H9 (cell line): ENCODE data around the gene LMX1B. TPM values are rescaled to one million over a fixed set of nuclear protein-coding genes. Genes with fewer than 3 reads are reported as not detected.

Experiments used
- DNase-seq: peaks from one replicate; pipeline ENCODE4 v3.0.0-alpha.2; 2017
- H2AFZ ChIP-seq: one replicate; pipeline ENCODE4 v1.6.1; 2013; ENCODE audit warnings: mild to moderate bottlenecking, low read length, control low read depth, moderate library complexity
- H2AK5ac ChIP-seq: 2 replicates; pipeline ENCODE4 v1.6.1; 2013; ENCODE audit warnings: low read length, control low read depth, mixed read lengths; ENCODE audit not compliant: insufficient read length
- H2BK120ac ChIP-seq: one replicate; pipeline ENCODE4 v1.6.1; 2013; ENCODE audit warnings: low read depth, mild to moderate bottlenecking, low read length, control low read depth, inconsistent platforms; ENCODE audit not compliant: poor library complexity, severe bottlenecking
- H2BK12ac ChIP-seq: 2 replicates; pipeline ENCODE4 v1.6.1; 2013; ENCODE audit warnings: low read length, control low read depth, mixed read lengths, low read depth; ENCODE audit not compliant: insufficient read length
- H2BK15ac ChIP-seq: 2 replicates; pipeline ENCODE4 v1.6.1; 2013; ENCODE audit warnings: low read depth, low read length, control low read depth
- H2BK20ac ChIP-seq: one replicate; pipeline ENCODE4 v1.6.1; 2013; ENCODE audit warnings: low read depth, mild to moderate bottlenecking, low read length, control low read depth, inconsistent platforms; ENCODE audit not compliant: poor library complexity, severe bottlenecking
- H2BK5ac ChIP-seq: 2 replicates; pipeline ENCODE4 v1.6.1; 2013; ENCODE audit warnings: low read length, control low read depth, mixed read lengths; ENCODE audit not compliant: insufficient read length
- H3K14ac ChIP-seq: 2 replicates; pipeline ENCODE4 v1.6.1; 2013; ENCODE audit warnings: low read length, control low read depth; ENCODE audit not compliant: insufficient read depth
- H3K18ac ChIP-seq: 2 replicates; pipeline ENCODE4 v1.6.1; 2013; ENCODE audit warnings: low read depth, mild to moderate bottlenecking, mixed read lengths, low read length, control low read depth; ENCODE audit not compliant: insufficient read length
- H3K23ac ChIP-seq: 2 replicates; pipeline ENCODE4 v1.6.1; 2013; ENCODE audit warnings: low read length, control low read depth, mixed read lengths, low read depth; ENCODE audit not compliant: insufficient read length
- H3K23me2 ChIP-seq: 2 replicates; pipeline ENCODE4 v1.6.1; 2013; ENCODE audit warnings: low read depth, mild to moderate bottlenecking, mixed read lengths, low read length, control low read depth; ENCODE audit not compliant: insufficient read length, poor library complexity, severe bottlenecking
- H3K27ac ChIP-seq: 2 replicates; pipeline ENCODE4 v1.5.1; 2013; ENCODE audit warnings: low read length, control low read depth, mixed read lengths, low read depth; ENCODE audit not compliant: insufficient read length
- H3K27me3 ChIP-seq: 2 replicates; pipeline ENCODE4 v1.6.1; 2013; ENCODE audit warnings: low read length, control low read depth, inconsistent platforms; ENCODE audit not compliant: insufficient read depth
- H3K4ac ChIP-seq: 2 replicates; pipeline ENCODE4 v1.6.1; 2013; ENCODE audit warnings: low read depth, mild to moderate bottlenecking, control low read depth, inconsistent platforms, low read length, moderate library complexity
- H3K4me1 ChIP-seq: 2 replicates; pipeline ENCODE4 v1.6.1; 2013; ENCODE audit warnings: low read length, control low read depth, inconsistent platforms; ENCODE audit not compliant: insufficient read depth
- H3K4me2 ChIP-seq: 2 replicates; pipeline ENCODE4 v1.6.1; 2013; ENCODE audit warnings: low read length, control low read depth, mixed read lengths; ENCODE audit not compliant: insufficient read length, insufficient read depth
- H3K56ac ChIP-seq: 2 replicates; pipeline ENCODE4 v1.6.1; 2013; ENCODE audit warnings: low read depth, mild to moderate bottlenecking, mixed read lengths, low read length, control low read depth; ENCODE audit not compliant: insufficient read length
- H3K79me1 ChIP-seq: 2 replicates; pipeline ENCODE4 v1.6.1; 2013; ENCODE audit warnings: low read depth, mild to moderate bottlenecking, moderate library complexity, low read length, control low read depth, inconsistent platforms; ENCODE audit not compliant: insufficient read depth, poor library complexity, severe bottlenecking
- H3K79me2 ChIP-seq: 2 replicates; pipeline ENCODE4 v1.6.1; 2013; ENCODE audit warnings: low read length, control low read depth, inconsistent platforms; ENCODE audit not compliant: insufficient read depth
- H3K9ac ChIP-seq: 2 replicates; pipeline ENCODE4 v1.6.1; 2013; ENCODE audit warnings: low read length, control low read depth, mixed read lengths; ENCODE audit not compliant: insufficient read length; ENCODE audit errors: extremely low read depth
- H3K9me3 ChIP-seq: one replicate; pipeline ENCODE4 v1.6.1; 2013; ENCODE audit warnings: low read depth, low read length, inconsistent platforms; ENCODE audit not compliant: control insufficient read depth
- H3T11ph ChIP-seq: one replicate; pipeline ENCODE4 v1.6.1; 2013; ENCODE audit warnings: mild to moderate bottlenecking, low read length, control low read depth, inconsistent platforms
- H4K20me1 ChIP-seq: one replicate; pipeline ENCODE4 v1.6.1; 2013; ENCODE audit not compliant: control insufficient read depth, insufficient read length, insufficient read depth
- H4K5ac ChIP-seq: 2 replicates; pipeline ENCODE4 v1.6.1; 2013; ENCODE audit warnings: low read depth, mild to moderate bottlenecking, mixed read lengths, low read length, control low read depth; ENCODE audit not compliant: insufficient read length
- H4K8ac ChIP-seq: replicated peaks from 2 replicates; pipeline ENCODE4 v1.6.1; 2013; ENCODE audit warnings: low read length, control low read depth, mixed read lengths, low read depth; ENCODE audit not compliant: insufficient read length
- H4K91ac ChIP-seq: 2 replicates; pipeline ENCODE4 v1.6.1; 2013; ENCODE audit warnings: low read depth, mild to moderate bottlenecking, moderate library complexity, mixed read lengths, low read length, control low read depth; ENCODE audit not compliant: insufficient read length
- H3K27ac Mint-ChIP-seq, 3 experiments: 2 replicates in 2 of 3; 3 replicates in 1 of 3; pipeline ENCODE4 v1.8.0; 2020 to 2021; ENCODE audit warnings: mixed read lengths in 3 of 3, mild to moderate bottlenecking in 1 of 3, moderate library complexity in 1 of 3
- H3K27me3 Mint-ChIP-seq: 2 replicates; pipeline ENCODE4 v1.8.0; 2021; ENCODE audit warnings: low read depth, mild to moderate bottlenecking, moderate library complexity, mixed read lengths
- H3K36me3 Mint-ChIP-seq, 3 experiments: 2 replicates in 2 of 3; 3 replicates in 1 of 3; pipeline ENCODE4 v1.8.0; 2020 to 2021; ENCODE audit warnings: low read depth in 3 of 3, mixed read lengths in 3 of 3; ENCODE audit not compliant: insufficient read depth in 1 of 3
- H3K4me1 Mint-ChIP-seq, 2 experiments: 2 replicates each; pipeline ENCODE4 v1.8.0; 2020; ENCODE audit warnings: mixed read lengths in 2 of 2
- H3K4me3 Mint-ChIP-seq, 2 experiments: 2 replicates in 1 of 2; 3 replicates in 1 of 2; pipeline ENCODE4 v1.8.0; 2020 to 2021; ENCODE audit warnings: mild to moderate bottlenecking in 2 of 2, mixed read lengths in 2 of 2, moderate library complexity in 1 of 2
- H3K9me3 Mint-ChIP-seq, 2 experiments: 2 replicates in 1 of 2; 3 replicates in 1 of 2; pipeline ENCODE4 v1.8.0; 2020; ENCODE audit warnings: mild to moderate bottlenecking in 2 of 2, mixed read lengths in 2 of 2, moderate library complexity in 1 of 2
- CTCF ChIP-seq: fragments of 200-600 bp; sonication (generic); conservative IDR thresholded peaks from 3 replicates; pipeline ENCODE4 v1.8.0; 2021; ENCODE audit warnings: antibody characterized with exemption, mild to moderate bottlenecking
- WGBS: extraction: QIAGEN DNeasy Blood & Tissue Kit; methylation state at CpG from one replicate; pipeline ENCODE4 v1.1.7; 2013; ENCODE audit warnings: missing lambda C conversion rate, low lambda C conversion rate, mixed read lengths; ENCODE audit not compliant: insufficient read length; ENCODE audit errors: extremely low coverage; 5-methylcytosine and 5-hydroxymethylcytosine counted together
- total RNA-seq: library from RNA; stranded (reverse); gene quantifications from 2 replicates; pipeline ENCODE4 v1.2.1, GENCODE V29; 2021

Gene LMX1B
- total RNA-seq, 1 experiment from 2014 or later = 0.85 TPM

- no peak overlapping the region for H2BK120ac ChIP-seq
- no peak overlapping the region for H2BK12ac ChIP-seq
- Mint-ChIP-seq H3K4me1 (peaks cover 2 to 15% of the 10 kb centered on the region in 2 experiments), H3K36me3 (no peaks in the 10 kb centered on the region; a peak in 1 of 7 replicates), H3K27me3 (peaks cover 76% of the 10 kb centered on the region), H3K9me3 (no peaks in the 10 kb centered on the region), H3K27ac (no peak overlapping the region), H3K4me3 (no peak overlapping the region)
- H3T11ph ChIP-seq = no peak overlapping the region
- H3K4me2 ChIP-seq = no peak overlapping the region
- no peak overlapping the region for H3K23ac ChIP-seq
- no peak overlapping the region for H4K91ac ChIP-seq
- H3K27ac ChIP-seq = no peak overlapping the region
- no peaks in the 10 kb centered on the region for H3K27me3 ChIP-seq
- no peak overlapping the region for H2BK20ac ChIP-seq
- no peaks in the 10 kb centered on the region for H3K79me1 ChIP-seq
- H3K23me2 ChIP-seq = no peaks in the 10 kb centered on the region
- H2AFZ ChIP-seq = no peak overlapping the region
- H3K9me3 ChIP-seq = no peaks in the 10 kb centered on the region
- peak; percentile 28 for DNase-seq
- no CpG with 5 or more reads among the region's 22 CpGs for WGBS
- H4K20me1 ChIP-seq = no peaks in the 10 kb centered on the region
- H3K9ac ChIP-seq = no peak overlapping the region
- H3K4ac ChIP-seq = no peak overlapping the region
- no peak for TF ChIP-seq CTCF
- H2BK5ac ChIP-seq = no peak overlapping the region
- H3K18ac ChIP-seq = no peak overlapping the region
- H4K5ac ChIP-seq = no peak overlapping the region
- no peak overlapping the region for H3K56ac ChIP-seq
- no peak overlapping the region for H2BK15ac ChIP-seq
- no peaks in the 10 kb centered on the region for H3K4me1 ChIP-seq
- no peak overlapping the region for H4K8ac ChIP-seq
- H3K79me2 ChIP-seq = no peaks in the 10 kb centered on the region
- H2AK5ac ChIP-seq = no peak overlapping the region
- no peak overlapping the region for H3K14ac ChIP-seq
Observed at GRCh38 chr9:126695701-126696400, 82.1 kb downstream of the LMX1B start.
